Effector CD8-positive, alpha-beta T cell (primary cell): ENCODE measurements around the gene SLC16A5.
"Not testable (repeated sequence)": the region's sequence is repeated elsewhere in the genome, so short reads cannot be mapped to it uniquely, and the experiment has no call there.

Source experiments
- DNase-seq: peaks from one replicate; lab custom pipeline; 2025; lab: John Stamatoyannopoulos, UW

Gene SLC16A5

GRCh38 chr17:75064040-75064439 is 23.7 kb upstream of the SLC16A5 start:
- DNase-seq, result no peak

- no peak for DNase-seq
Measured at GRCh38 chr17:75064460-75064859, 23.3 kb upstream of the SLC16A5 start.

DNA sequence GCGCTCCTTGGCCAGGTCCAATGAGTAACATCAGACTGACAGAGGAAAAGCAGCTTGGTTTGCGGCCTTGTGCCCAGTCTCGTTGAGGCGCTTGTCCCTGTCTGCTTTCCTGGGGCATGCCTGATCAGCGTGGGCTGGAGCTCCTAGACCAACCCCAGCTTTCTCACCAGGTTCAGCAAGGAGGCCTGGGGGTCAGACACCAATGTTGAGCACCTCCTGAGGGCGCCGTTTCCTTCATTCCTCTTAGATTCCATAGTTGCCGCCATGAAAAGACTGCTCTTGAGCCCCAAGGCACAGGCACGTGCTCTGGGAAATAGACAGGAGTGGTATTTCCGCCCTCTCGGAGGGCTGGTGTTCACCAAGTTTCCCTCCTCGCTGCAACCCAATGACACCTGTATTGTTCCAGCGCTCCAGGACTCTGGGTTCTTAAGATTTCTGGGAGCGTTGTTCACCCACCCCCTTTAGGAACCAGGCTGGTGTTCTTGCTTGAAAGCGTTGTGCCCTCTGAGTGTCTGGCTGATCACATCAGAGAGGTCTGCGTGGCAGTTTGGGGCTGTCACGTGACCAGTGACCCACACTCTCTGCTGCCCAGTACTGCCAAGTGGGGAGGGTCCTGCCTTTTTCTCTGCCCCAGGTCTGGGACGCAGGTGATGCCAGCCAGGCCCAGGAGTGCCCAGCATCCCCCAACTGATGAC is 22.7 kb upstream of the SLC16A5 start:
- no peak for DNase-seq

- DNase-seq, result no peak
Measured at GRCh38 chr17:75065562-75066151, 22.1 kb upstream of the SLC16A5 start.

- DNase-seq, result no peak
Measured at GRCh38 chr17:75067856-75068255, 19.9 kb upstream of the SLC16A5 start.

GRCh38 chr17:75068750-75069149 is 19.0 kb upstream of the SLC16A5 start:
- DNase-seq, result no peak

GRCh38 chr17:75069783-75070182 is 18.0 kb upstream of the SLC16A5 start:
- no peak for DNase-seq

DNA sequence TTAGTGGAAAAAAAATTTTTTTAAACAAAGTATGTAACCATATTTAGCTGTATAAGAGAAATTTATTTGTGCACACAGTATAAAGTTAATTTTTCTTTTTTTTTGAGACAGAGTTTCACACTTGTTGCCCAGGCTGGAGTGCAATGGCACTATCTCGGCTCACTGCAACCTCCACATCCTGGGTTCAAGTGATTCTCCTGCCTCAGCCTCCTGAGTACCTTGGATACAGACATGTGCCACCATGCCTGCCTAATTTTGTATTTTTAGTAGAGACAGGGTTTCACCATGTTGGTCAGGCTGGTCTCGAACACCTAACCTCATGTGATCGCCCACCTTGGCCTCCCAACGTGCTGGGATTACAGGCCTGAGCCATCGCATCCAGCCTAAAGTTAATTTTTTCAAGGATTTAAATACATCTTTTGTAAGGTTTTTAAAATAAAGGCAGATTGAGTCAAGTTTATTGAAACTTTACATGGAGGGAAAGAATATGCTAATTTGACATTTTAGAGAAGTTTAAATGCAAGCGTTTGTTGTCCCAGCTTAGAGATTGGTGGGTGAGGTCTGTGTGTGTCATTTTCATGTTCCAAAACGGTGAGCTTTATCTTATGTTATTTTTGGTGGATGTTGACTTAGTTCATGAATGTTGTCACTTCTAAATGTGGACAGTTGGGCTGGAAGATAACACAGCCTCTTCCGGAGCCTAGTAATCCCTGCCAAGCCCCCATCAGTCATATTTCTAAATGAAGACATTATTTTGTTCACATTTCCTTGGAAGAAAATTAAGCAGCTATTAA is 16.1 kb upstream of the SLC16A5 start:
- DNase-seq, result not testable (repeated sequence)

- not testable (repeated sequence) for DNase-seq
Measured at GRCh38 chr17:75072909-75073308, 14.8 kb upstream of the SLC16A5 start.

- no peak for DNase-seq
Measured at GRCh38 chr17:75073618-75074047, 14.1 kb upstream of the SLC16A5 start.

DNA sequence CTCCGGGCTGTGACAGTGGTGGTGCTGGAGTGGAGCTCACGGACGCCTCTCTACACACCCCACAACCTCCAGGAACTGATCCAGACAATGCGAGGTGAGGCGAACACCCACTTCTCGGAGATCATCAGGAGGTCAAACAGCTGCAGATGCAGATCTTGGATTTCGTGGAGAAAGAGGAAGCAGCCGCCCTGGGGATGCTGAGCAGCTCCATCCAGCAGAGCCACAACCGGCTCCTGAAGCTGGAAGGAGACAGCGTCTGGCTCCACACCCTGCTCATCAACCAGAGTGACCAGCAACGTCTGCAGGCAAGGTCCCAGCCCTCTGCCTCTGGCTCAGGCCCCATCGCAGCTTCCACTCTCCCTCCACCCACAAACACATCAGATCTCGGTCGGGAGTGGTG is 13.2 kb upstream of the SLC16A5 start:
- no peak for DNase-seq

GRCh38 chr17:75075597-75076336 is 12.0 kb upstream of the SLC16A5 start:
- no peak for DNase-seq

DNA sequence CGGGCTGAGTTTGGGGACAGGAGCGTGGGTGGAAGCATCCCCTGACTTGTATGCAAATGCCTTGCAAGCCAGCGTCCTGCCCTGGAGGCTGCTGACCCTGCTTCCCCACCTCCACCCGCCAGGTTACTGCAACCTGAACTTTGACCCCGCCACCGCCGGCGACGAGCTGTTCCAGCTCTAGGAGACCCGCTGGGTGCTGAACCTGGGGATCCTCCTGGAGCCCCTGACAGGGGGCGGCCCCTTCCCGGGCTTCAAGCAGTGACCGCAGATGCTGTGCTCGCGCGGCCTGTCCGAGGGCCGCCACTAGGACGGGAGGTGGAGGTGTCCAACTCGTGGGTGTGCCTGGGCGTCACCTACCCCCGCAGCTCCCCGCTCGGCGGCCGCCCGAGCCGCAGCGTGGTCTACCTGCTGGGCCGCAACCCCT is 10.7 kb upstream of the SLC16A5 start:
- no peak for DNase-seq

- DNase-seq, result no peak
Measured at GRCh38 chr17:75077496-75078283, 10.1 kb upstream of the SLC16A5 start.

DNA sequence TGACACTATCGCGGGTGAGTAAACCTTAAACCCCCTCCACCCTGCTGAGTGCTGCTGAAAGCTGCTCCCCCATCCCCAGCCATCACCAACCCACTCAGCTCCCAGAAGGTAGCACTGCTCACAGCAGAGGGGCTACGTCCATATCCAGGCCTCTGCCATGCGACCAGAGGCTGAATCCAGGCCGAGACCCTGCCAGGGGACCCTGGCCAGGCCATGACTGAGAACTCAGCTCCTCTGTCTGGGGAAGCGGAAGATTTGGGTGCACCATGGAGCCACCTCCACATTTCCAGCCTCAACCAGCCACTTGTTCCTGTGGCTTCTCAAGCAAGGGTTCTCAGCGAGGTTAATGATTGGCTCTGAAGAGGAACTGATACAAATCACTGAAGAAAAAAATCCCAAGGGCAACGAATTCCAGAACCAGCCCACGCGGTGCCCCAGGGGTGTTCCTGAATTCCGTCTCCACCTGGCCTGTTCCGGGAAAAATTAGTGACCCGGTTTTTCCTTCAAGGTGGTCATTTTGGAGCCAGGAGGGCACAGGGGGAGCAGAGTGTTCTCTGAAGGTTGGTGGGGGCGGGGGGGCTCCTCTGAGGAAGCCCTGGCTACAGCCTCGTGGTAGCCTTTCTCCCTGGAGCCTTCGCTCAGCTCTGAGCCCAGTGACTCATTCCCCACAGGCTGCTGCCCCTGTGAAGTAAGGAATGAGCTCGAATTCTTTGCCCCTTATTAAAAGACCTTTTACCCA is 9.3 kb upstream of the SLC16A5 start:
- DNase-seq, result no peak

GRCh38 chr17:75079023-75079373 is 8.8 kb upstream of the SLC16A5 start:
- DNase-seq, result no peak

- DNase-seq, result no peak
Measured at GRCh38 chr17:75081611-75082540, 5.9 kb upstream of the SLC16A5 start.

GRCh38 chr17:75082683-75083082 is 5.1 kb upstream of the SLC16A5 start:
- no peak for DNase-seq

DNA sequence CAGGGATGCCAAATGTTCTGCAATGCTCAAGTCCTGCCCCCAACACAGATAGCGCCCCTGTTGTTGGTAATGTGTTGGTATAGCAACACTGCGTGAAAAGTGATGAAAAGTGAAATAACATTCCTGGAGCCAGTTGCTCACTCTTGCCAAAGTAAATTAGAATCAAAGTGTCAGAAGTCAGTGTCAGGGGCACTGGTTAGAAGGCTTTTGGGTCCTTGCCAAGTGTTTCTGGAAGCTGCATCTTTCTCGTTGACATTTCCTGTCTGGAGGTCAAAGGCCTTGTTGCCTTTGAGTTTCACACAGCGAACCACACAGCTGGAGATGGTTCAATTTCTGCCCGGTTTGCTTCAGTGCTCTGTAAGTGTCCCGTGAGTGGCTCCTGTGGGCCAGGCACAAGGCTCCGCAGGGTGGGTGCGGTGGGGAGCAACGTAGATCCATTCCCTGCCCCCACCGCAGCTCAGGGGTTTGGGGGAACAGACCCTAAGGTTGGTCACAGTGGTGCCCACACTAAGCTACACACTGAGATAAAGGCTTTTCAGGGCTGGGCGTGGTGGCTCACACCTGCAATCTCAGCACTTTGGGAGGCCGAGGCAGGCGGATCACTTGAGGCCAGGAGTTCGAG is 3.6 kb upstream of the SLC16A5 start:
- no peak for DNase-seq
